GM23338 (cell line): ENCODE results near the gene KLF1. TPM values are rescaled to one million over a fixed set of nuclear protein-coding genes. Genes with fewer than 3 reads are reported as not detected.
"Not testable (repeated sequence)": the region's sequence is repeated elsewhere in the genome, so short reads cannot be mapped to it uniquely, and the experiment has no call there.

ENCODE experiments used
- ATAC-seq: fragments of 200-7000 bp; cut with Tn5 transposase; 3 replicates; pipeline ENCODE4 v1.9.1; 2020
- DNase-seq: peaks from one replicate; pipeline ENCODE4 v3.0.0-alpha.2; 2015; ENCODE audit warnings: low spot score
- H2AFZ ChIP-seq: fragments of 200-600 bp; sonication (generic); 2 replicates; pipeline ENCODE4 v1.8.0; 2016; ENCODE audit warnings: antibody characterized with exemption, mild to moderate bottlenecking, moderate library complexity
- H3F3A ChIP-seq: fragments of 200-600 bp; sonication (generic); replicated peaks from 2 replicates; pipeline ENCODE4 v1.8.0; 2017; ENCODE audit warnings: antibody characterized with exemption, mixed run types, low read depth
- H3K27ac ChIP-seq: fragments of 200-600 bp; sonication (generic); 2 replicates; pipeline ENCODE4 v1.6.1; 2016; ENCODE audit warnings: low read depth
- H3K27me3 ChIP-seq: fragments of 200-600 bp; sonication (generic); 2 replicates; pipeline ENCODE4 v1.8.0; 2016; ENCODE audit warnings: mild to moderate bottlenecking, mixed run types, moderate library complexity; ENCODE audit not compliant: insufficient read depth
- H3K36me3 ChIP-seq: fragments of 200-600 bp; sonication (generic); 2 replicates; pipeline ENCODE4 v1.8.0; 2016; ENCODE audit warnings: mild to moderate bottlenecking; ENCODE audit not compliant: insufficient read depth
- H3K4me1 ChIP-seq: fragments of 200-600 bp; sonication (generic); 2 replicates; pipeline ENCODE4 v1.8.0; 2016; ENCODE audit warnings: mild to moderate bottlenecking, moderate library complexity; ENCODE audit not compliant: insufficient read depth
- H3K4me2 ChIP-seq: fragments of 200-600 bp; sonication (generic); 2 replicates; pipeline ENCODE4 v1.7.1; 2017; ENCODE audit warnings: mixed run types
- H3K4me3 ChIP-seq: fragments of 200-600 bp; sonication (generic); 2 replicates; pipeline ENCODE4 v1.6.1; 2016; ENCODE audit warnings: mixed run types
- H3K79me2 ChIP-seq: fragments of 200-600 bp; sonication (generic); replicated peaks from 2 replicates; pipeline ENCODE4 v1.8.0; 2017; ENCODE audit warnings: mild to moderate bottlenecking; ENCODE audit not compliant: insufficient read depth
- H3K9me2 ChIP-seq: fragments of 200-600 bp; sonication (generic); 2 replicates; pipeline ENCODE4 v1.8.0; 2017; ENCODE audit not compliant: insufficient read depth
- H4K20me1 ChIP-seq: fragments of 200-600 bp; sonication (generic); replicated peaks from 2 replicates; pipeline ENCODE4 v1.8.0; 2017; ENCODE audit warnings: mild to moderate bottlenecking; ENCODE audit not compliant: insufficient read depth
- H3K27ac Mint-ChIP-seq: 2 replicates; pipeline ENCODE4 v1.8.0; 2020; ENCODE audit warnings: inconsistent platforms, mild to moderate bottlenecking, moderate library complexity, mixed read lengths
- H3K27me3 Mint-ChIP-seq: 3 replicates; pipeline ENCODE4 v1.8.0; 2022; ENCODE audit warnings: low read depth, mild to moderate bottlenecking, moderate library complexity, mixed read lengths, inconsistent platforms; ENCODE audit not compliant: insufficient read depth, poor library complexity
- H3K36me3 Mint-ChIP-seq: 3 replicates; pipeline ENCODE4 v1.8.0; 2021; ENCODE audit warnings: low read depth, mild to moderate bottlenecking, inconsistent platforms, moderate library complexity, mixed read lengths
- H3K4me1 Mint-ChIP-seq: 3 replicates; pipeline ENCODE4 v1.8.0; 2020; ENCODE audit warnings: mild to moderate bottlenecking, inconsistent platforms, mixed read lengths
- H3K4me3 Mint-ChIP-seq: 3 replicates; pipeline ENCODE4 v1.8.0; 2021; ENCODE audit warnings: moderate library complexity, mild to moderate bottlenecking, inconsistent platforms, mixed read lengths
- H3K9me3 Mint-ChIP-seq: 3 replicates; pipeline ENCODE4 v1.8.0; 2020; ENCODE audit warnings: moderate library complexity, mild to moderate bottlenecking, inconsistent platforms, mixed read lengths
- ETS1 ChIP-seq: IDR thresholded peaks from 2 replicates; pipeline ENCODE4 v1.6.1; 2016; ENCODE audit warnings: antibody characterized with exemption
- EZH2 ChIP-seq: fragments of 200-600 bp; sonication (generic); IDR thresholded peaks from one replicate; pipeline ENCODE4 v1.8.0; 2017; ENCODE audit warnings: antibody characterized with exemption, mild to moderate bottlenecking, low read depth; ENCODE audit not compliant: unreplicated experiment
- POLR2AphosphoS5 ChIP-seq: IDR thresholded peaks from 2 replicates; pipeline ENCODE4 v1.6.1; 2016; ENCODE audit warnings: antibody characterized with exemption, low read depth
- REST ChIP-seq: IDR thresholded peaks from one replicate; pipeline ENCODE4 v1.6.1; 2018; ENCODE audit warnings: antibody characterized with exemption; ENCODE audit not compliant: unreplicated experiment
- ZNF114 ChIP-seq: fragments of 250-450 bp; sonication (Bioruptor Pico); IDR thresholded peaks from 2 replicates; pipeline ENCODE4 v1.5.0; 2020; ENCODE audit warnings: mild to moderate bottlenecking, moderate library complexity
- ZNF331 ChIP-seq: fragments of 250-450 bp; sonication (Bioruptor Pico); IDR thresholded peaks from 2 replicates; pipeline ENCODE4 v1.5.0; 2020; ENCODE audit warnings: low read depth, mild to moderate bottlenecking, moderate library complexity
- polyA plus RNA-seq: library from polyadenylated mRNA; unstranded; fragments of >200 nt; fragmentation: Nextera tagmentation; extraction: Ambion mirVana; gene quantifications from 2 replicates; pipeline ENCODE4 v1.2.1, GENCODE V29; 2016
- total RNA-seq: library from RNA; depleted of rRNA; stranded (reverse); fragments of >200 nt; shearing (Covaris generic); gene quantifications from 2 replicates; pipeline ENCODE4 v1.2.3, GENCODE V29; 2014

Gene KLF1
- total and polyA plus RNA-seq, 2 experiments from 2014 or later = 0.74 to 1.1 TPM

- peaks cover 38% of the 10 kb centered on the region for H3K27me3 Mint-ChIP-seq
- Histone ChIP-seq H3F3A (peaks cover 19% of the 10 kb centered on the region), H3K4me3 (no peak overlapping the region), H3K4me1 (peaks cover 8% of the 10 kb centered on the region), H2AFZ (no peak overlapping the region), H3K79me2 (no peaks in the 10 kb centered on the region), H3K4me2 (no peak overlapping the region), H3K27me3 (peaks cover 13% of the 10 kb centered on the region), H4K20me1 (peaks cover 6% of the 10 kb centered on the region; the same call in 1 of the 2 replicates), H3K36me3 (no peaks in the 10 kb centered on the region), H3K9me2 (no peaks in the 10 kb centered on the region; the same call in 1 of the 2 replicates), H3K27ac (no peak overlapping the region)
- peaks cover 11% of the 10 kb centered on the region; the same call in 2 of the 3 replicates for H3K9me3 Mint-ChIP-seq
- DNase-seq (no peak), ATAC-seq (no peak)
- H3K4me3 Mint-ChIP-seq = 0 out of 3 replicates have a peak overlapping the region, but pooled peaks have one; percentile 39
- TF ChIP-seq ZNF114 (no peak), REST (no peak), ETS1 (no peak), POLR2AphosphoS5 (no peak), ZNF331 (CRISPR knock-in tag) (no peak), EZH2 (no peak)
- peaks cover 35% of the 10 kb centered on the region for H3K36me3 Mint-ChIP-seq
- H3K4me1 Mint-ChIP-seq = peaks cover 12% of the 10 kb centered on the region
- no peak overlapping the region for H3K27ac Mint-ChIP-seq
These were observed 31.3 kb upstream of the KLF1 start for GRCh38 chr19:12918253-12918652.

- Mint-ChIP-seq H3K4me1 (peaks cover 25% of the 10 kb centered on the region), H3K36me3 (peaks cover 16% of the 10 kb centered on the region), H3K9me3 (peaks cover 11% of the 10 kb centered on the region; the same call in 2 of the 3 replicates), H3K27me3 (peaks cover 33% of the 10 kb centered on the region)
- H3K27ac Mint-ChIP-seq, ATAC-seq, H3K4me3 Mint-ChIP-seq, DNase-seq, H3K36me3 ChIP-seq, H4K20me1 ChIP-seq, H3K79me2 ChIP-seq, H3K27ac ChIP-seq, H3K4me3 ChIP-seq, H3K4me2 ChIP-seq, H2AFZ ChIP-seq, H3K9me2 ChIP-seq: not testable (repeated sequence)
- Histone ChIP-seq H3K27me3 (peaks cover 13% of the 10 kb centered on the region), H3F3A (peaks cover 17% of the 10 kb centered on the region), H3K4me1 (peaks cover 19% of the 10 kb centered on the region)
These were observed 28.9 kb upstream of the KLF1 start for GRCh38 chr19:12915860-12916259.
